Stomach smooth muscle (tissue), 2 donors: ENCODE data around the gene KCNH1.

Experiments used
- H3K27ac ChIP-seq: one replicate; pipeline ENCODE4 v1.7.0; 2013; ENCODE audit warnings: mild to moderate bottlenecking, low read length, inconsistent platforms
- H3K27me3 ChIP-seq, 2 donors: one replicate each; pipeline ENCODE4 v1.7.0; 2013; ENCODE audit warnings: low read length in 2 of 2; ENCODE audit not compliant: insufficient read depth in 2 of 2, control insufficient read depth in 1 of 2
- H3K36me3 ChIP-seq, 2 donors: one replicate each; pipeline ENCODE4 v1.7.0; 2013; ENCODE audit warnings: low read length in 2 of 2; ENCODE audit not compliant: control insufficient read depth in 2 of 2, insufficient read depth in 2 of 2
- H3K4me1 ChIP-seq: one replicate; pipeline ENCODE4 v1.7.0; 2013; ENCODE audit warnings: low read length; ENCODE audit not compliant: control insufficient read depth, insufficient read depth
- H3K4me3 ChIP-seq, 2 donors: one replicate each; pipeline ENCODE4 v1.7.0; 2013; ENCODE audit warnings: low read length in 2 of 2
- H3K9ac ChIP-seq, 2 donors: one replicate each; pipeline ENCODE4 v1.7.0; 2013; ENCODE audit warnings: low read length in 2 of 2, mild to moderate bottlenecking in 1 of 2
- H3K9me3 ChIP-seq, 2 donors: one replicate each; pipeline ENCODE4 v1.7.0; 2013; ENCODE audit warnings: low read length in 2 of 2; ENCODE audit not compliant: control insufficient read depth in 2 of 2
- donor health status: healthy.
- donor health status: Pancreatic carcinoma.

The KCNH1 gene

DNA sequence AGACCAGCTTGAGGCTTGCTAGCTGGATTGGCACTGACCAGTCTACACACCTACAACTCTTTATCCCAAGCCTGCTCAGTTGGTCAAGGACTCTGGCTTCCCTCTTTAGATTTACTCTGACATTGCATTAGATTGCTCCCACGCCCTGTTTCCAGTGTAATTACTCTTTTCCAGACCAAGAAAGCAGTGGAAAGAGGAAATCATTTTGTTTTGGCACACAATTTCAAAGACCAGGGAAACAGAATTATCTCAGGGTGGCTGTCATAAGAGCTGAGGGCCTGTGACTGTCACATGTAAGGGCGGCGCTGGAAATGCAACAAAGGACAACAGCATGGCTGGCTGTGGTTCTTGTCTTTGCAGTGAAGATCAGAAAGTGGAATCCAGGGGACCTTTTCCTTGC, 502.5 kb downstream of the KCNH1 start:
- H3K4me3 ChIP-seq: no peak overlapping the region
- no peaks in the 10 kb centered on the region for H3K9me3 ChIP-seq
- H3K27ac ChIP-seq: no peak overlapping the region
- H3K27me3 ChIP-seq: no peaks in the 10 kb centered on the region
- H3K9ac ChIP-seq: no peak overlapping the region
- H3K36me3 ChIP-seq: no peaks in the 10 kb centered on the region
- no peaks in the 10 kb centered on the region for H3K4me1 ChIP-seq

DNA sequence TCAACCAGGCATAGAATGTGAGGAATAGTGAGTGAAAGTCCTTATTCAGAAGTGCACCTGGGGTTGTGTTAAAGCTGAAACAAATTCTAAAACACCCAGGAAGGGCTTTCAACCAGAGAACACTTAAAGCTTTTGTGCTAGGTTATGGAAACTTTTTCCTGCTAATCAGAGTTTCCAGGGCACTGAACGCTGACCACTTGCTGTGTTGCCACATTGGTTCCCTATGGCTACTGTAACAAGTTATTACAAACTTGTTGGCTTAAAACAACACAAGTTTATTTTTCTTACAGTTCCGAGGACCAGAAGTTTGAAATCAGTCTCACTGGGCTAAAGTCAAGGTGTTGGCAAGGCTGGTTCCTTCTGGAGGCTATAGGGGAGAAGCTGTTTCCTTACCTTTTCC, 504.7 kb downstream of the KCNH1 start:
- H3K9ac ChIP-seq: no peak overlapping the region

DNA sequence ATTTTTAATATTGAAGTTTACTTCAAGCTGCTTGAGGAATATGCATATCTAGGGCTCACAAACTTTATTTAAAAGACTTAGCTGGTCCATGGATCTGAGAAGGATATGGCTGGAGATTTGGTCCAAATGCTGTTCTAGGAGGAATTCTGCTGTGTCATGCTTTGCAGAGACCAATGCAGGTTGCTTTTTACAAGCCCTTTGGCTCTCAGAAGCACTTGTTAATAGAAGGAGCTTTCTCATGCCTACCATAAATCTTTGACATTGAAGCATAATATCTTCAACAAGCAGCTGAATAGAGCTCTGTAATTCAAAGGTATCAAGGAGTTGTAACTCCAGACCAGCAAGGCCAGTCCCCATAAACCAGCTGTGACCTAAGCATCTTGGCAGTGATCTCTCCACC, 506.2 kb downstream of the KCNH1 start:
- Histone ChIP-seq H3K4me1 (no peaks in the 10 kb centered on the region), H3K9ac (no peak overlapping the region), H3K27ac (no peak overlapping the region), H3K9me3 (no peaks in the 10 kb centered on the region), H3K36me3 (no peaks in the 10 kb centered on the region), H3K4me3 (no peak overlapping the region), H3K27me3 (no peaks in the 10 kb centered on the region)

More for the DNA sequence above, 504.7 kb downstream of the KCNH1 start:
- Histone ChIP-seq H3K4me1 (no peaks in the 10 kb centered on the region), H3K36me3 (no peaks in the 10 kb centered on the region), H3K4me3 (no peak overlapping the region), H3K27me3 (no peaks in the 10 kb centered on the region), H3K27ac (no peak overlapping the region), H3K9me3 (no peaks in the 10 kb centered on the region)
